Dedifferentiated amniotic fluid mesenchymal stem cell (primary cell): ENCODE results near the gene SCN4A.
A peak's percentile ranks its signal among the peaks of the same experiment; 100 is the strongest.
"Not testable (repeated sequence)": the region's sequence is repeated elsewhere in the genome, so short reads cannot be mapped to it uniquely, and the experiment has no call there.

Source experiments
- DNase-seq: peaks from one replicate; pipeline ENCODE4 v3.0.0-alpha.2; 2016; ENCODE audit errors: extremely low spot score

Gene SCN4A

GRCh38 chr17:63984651-63985386 lies 12.1 kb upstream of the SCN4A start:
- DNase-seq = peak; percentile 86

DNA sequence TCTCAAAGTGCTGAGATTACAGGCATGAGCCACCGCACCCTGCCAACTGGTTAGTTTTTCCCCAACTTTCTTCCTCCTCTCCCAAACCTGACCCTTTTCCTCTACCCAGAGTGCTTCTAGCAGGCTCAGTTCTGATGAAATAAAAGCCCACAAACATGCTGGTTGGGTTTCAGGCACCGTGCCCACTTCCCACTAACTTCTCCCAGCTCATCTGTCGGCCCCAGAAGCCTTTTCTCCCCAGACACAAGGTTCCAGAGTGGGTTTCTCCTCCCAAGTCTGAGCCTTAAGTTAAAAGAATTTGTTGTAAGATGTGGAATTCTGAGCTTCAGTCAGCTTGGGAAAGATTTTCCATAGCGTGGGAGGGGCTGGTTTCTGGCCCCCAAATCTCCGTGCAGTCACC lies 11.5 kb upstream of the SCN4A start:
- peak; percentile 38 for DNase-seq

DNA sequence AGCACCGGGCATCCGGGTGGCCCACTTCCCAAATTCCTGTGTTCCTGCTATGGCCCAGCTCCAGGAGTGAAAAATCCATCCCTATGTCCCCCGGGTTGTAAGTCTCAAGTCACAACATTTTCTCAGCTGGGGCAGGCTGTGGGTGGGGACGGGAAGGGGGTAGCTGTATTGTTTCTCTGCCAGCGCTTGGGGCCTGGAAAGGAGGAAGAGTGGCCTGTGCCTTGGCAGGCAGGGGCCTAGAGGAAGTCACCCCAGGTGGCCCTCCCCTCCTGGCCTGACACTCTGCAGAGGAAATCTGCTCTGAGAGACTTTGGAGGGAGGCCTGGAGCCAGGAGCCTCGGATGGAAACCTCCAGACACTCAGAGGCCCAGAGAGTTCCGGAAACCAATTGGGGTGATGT lies 10.6 kb upstream of the SCN4A start:
- DNase-seq = no peak

DNA sequence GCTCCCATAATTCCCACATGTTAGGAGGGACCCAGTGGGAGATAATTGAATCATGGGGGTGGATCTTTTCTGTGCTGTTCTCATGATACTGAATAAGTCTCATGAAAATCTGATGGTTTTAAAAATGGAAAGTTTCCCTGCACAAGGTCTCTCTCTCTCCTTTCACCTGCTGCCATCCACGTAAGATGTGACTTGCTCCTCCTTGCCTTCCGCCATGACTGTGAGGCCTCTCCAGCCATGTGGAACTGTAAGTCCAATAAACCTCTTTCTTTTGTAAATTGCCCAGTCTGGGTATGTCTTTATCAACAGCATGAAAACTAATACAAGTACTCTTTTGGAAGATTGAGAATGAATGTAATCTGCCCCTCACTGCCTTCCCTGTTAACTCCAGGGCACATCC lies 9.9 kb upstream of the SCN4A start:
- not testable (repeated sequence) for DNase-seq

- DNase-seq = no peak
Observed at GRCh38 chr17:63978272-63979200, 5.8 kb upstream of the SCN4A start.

- no peak for DNase-seq
Observed at GRCh38 chr17:63976702-63977101, 4.0 kb upstream of the SCN4A start.

DNA sequence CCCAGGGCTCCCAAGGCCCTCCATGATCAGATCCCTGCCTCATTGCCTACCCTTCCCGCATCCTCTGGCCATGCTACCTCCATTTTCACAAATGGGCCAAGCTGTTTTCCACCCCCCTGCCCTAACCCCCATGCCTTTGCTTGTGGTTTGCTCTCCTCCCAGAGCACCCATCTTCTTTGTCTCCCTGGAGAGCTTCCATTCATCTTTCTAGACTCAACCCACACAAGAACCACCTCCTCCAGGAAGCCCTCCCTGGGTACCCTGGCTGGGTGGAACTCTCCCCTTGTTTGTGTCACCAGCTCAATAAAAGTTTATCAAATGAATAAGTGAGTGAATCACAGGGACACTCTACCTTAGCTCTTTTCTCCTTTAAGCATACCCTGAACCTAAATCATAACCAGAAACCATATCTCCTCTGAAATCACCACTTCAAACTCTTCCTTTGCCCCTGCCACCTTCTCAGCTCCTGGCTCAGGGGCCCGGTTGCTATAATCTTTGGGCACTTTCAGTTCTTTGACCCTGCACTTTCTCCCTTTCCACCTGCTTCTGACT lies 2.9 kb upstream of the SCN4A start:
- DNase-seq = no peak

GRCh38 chr17:63974594-63975192 lies 2.0 kb upstream of the SCN4A start:
- DNase-seq = no peak

DNA sequence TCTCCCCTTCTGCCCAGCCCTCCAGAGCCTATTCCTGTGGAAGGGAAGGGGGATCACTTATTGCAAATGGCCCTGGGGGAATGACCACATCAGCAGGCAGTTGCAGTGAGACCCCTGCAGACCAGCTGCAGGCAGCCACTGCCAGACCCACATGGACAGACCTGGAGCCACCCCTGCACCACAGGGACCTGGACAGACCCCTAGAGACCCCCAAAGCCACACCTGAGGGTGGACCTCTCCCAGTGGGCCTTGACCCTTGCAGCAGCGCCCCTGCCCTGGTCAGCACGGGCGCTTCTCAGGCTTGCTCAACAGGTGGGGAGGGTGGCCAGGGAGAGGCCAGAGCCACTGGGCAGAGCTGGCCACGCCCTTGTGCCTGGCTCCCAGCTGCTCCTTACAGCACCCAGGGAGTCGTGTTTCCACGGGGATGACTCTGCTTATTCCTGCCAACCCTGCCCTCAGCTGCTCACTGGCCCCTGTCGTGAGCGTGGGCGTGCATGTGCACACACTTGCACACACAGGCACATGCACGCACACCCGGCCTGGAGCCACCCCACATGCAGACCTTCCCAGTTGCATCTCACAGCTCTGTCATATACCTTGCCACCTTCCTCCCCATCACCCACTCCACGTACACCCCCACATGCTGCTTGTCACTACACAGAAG lies 1.3 kb upstream of the SCN4A start:
- DNase-seq = no peak

DNA sequence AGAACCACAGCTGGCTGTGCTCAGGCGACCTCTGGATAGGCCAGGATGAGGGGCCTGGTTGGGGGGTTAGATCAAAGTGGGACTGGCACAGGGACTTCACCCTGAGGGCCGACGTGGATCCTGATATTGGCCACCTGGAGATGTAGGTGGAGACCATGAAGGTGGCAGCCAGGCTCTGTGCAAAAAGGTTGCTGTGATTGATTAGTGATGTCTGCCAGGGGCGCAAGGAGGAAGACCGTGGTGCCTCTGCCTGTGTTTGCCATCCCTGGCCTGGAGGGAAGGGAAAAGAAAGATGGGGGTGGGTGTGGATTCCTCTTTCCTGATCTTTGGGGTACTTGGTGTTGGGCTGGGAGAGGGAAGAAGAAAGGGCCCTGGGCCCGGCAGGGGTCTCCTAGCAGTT lies 529 bp upstream of the SCN4A start:
- no peak for DNase-seq

DNA sequence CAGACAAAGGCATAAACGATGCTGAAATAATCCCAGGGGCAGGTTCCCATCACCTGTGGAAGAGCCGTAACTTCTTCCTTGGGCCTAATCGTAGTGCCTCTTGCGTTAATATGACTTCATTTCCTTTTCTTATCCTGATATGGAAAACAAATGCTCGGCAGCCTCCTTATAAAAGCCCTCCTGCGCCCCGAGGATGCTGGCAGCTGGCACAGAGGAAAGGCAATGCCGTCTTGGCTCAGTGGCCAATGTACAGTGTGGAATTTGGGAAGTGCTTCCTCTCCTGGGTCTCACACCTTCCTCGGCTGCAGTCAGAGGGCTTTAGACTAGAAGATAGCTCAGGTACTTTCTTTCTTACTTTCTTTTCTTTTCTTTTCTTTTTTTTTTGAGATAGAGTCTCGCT lies 3.4 kb downstream of the SCN4A start:
- no peak for DNase-seq

GRCh38 chr17:63967953-63968352 lies 4.8 kb downstream of the SCN4A start:
- no peak for DNase-seq

- no peak for DNase-seq
Observed at GRCh38 chr17:63966646-63967264, 6.0 kb downstream of the SCN4A start.

GRCh38 chr17:63963123-63963522 lies 9.6 kb downstream of the SCN4A start:
- no peak for DNase-seq

GRCh38 chr17:63962298-63962744 lies 10.4 kb downstream of the SCN4A start:
- no peak for DNase-seq

- DNase-seq = no peak
Observed at GRCh38 chr17:63961355-63962212, 11.1 kb downstream of the SCN4A start.

DNA sequence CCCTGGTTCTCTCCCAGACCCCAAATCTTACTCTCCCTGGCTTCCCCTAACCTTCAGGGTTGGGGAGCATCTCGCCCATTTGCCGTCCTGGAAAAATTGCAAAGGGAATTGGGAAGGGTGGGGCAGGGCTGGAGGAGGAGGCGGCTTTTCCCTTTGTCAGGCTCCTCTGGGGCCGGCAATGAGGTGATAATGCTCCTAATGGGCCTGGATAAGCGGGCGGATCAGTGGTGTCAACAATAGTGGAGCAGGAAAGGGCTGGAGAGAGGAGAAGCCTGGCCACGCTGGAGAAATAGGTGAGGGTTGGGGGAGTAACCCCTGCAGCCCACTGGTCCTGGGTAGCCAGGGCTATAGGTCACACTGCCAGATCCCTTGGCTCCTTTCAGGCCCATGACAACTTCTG lies 12.3 kb downstream of the SCN4A start:
- no peak for DNase-seq

GRCh38 chr17:63960006-63960405 lies 12.7 kb downstream of the SCN4A start:
- no peak for DNase-seq

- no peak for DNase-seq
Observed at GRCh38 chr17:63956296-63956920, 16.3 kb downstream of the SCN4A start.

DNA sequence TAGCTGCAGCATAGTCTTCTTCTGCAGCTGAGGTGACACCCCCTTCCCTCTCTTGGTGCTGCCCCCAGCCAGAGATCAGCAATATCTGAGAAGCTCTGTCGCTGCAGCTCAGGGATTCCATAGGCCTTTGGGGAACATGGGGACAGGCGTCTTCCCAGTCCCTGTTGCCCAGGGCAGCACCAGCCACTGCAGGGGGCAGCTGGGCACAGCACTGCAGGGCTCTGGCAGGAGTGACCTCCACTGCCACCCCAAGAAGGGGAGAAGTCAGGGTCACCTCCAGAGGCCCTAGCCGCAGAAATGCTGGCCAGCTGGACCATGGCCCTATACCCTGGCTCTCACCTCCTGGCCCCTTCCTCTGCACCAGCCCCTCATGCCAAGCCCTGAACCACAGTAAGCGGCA lies 16.9 kb downstream of the SCN4A start:
- no peak for DNase-seq
